A549 treated with CORT108297 at 1 μM for 4 hours (cell line): ENCODE results near the gene DNAH11. TPM values are rescaled to one million over a fixed set of nuclear protein-coding genes. Genes with fewer than 3 reads are reported as not detected.

ENCODE experiments used
- total RNA-seq: library from RNA; stranded (reverse); fragments of 200-300 nt; extraction: Qiagen RNA extraction; gene quantifications from 5 replicates; pipeline ENCODE4 v1.2.3, GENCODE V29; 2022

DNAH11 gene, protein sequence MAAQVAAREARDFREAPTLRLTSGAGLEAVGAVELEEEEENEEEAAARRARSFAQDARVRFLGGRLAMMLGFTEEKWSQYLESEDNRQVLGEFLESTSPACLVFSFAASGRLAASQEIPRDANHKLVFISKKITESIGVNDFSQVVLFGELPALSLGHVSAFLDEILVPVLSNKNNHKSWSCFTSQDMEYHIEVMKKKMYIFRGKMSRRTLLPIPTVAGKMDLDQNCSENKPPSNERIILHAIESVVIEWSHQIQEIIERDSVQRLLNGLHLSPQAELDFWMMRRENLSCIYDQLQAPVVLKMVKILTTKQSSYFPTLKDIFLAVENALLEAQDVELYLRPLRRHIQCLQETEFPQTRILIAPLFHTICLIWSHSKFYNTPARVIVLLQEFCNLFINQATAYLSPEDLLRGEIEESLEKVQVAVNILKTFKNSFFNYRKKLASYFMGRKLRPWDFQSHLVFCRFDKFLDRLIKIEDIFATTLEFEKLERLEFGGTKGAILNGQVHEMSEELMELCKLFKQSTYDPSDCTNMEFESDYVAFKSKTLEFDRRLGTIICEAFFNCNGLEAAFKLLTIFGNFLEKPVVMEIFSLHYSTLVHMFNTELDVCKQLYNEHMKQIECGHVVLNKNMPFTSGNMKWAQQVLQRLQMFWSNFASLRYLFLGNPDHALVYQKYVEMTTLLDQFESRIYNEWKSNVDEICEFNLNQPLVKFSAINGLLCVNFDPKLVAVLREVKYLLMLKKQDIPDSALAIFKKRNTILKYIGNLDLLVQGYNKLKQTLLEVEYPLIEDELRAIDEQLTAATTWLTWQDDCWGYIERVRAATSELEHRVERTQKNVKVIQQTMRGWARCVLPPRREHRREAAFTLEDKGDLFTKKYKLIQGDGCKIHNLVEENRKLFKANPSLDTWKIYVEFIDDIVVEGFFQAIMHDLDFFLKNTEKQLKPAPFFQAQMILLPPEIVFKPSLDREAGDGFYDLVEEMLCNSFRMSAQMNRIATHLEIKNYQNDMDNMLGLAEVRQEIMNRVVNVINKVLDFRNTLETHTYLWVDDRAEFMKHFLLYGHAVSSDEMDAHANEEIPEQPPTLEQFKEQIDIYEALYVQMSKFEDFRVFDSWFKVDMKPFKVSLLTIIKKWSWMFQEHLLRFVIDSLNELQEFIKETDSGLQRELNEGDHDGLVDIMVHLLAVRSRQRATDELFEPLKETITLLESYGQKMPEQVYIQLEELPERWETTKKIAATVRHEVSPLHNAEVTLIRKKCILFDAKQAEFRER (N-terminal part only)
- total RNA-seq: 0.12 to 0.37 TPM (median 0.15 TPM) in 5 replicates

DNA sequence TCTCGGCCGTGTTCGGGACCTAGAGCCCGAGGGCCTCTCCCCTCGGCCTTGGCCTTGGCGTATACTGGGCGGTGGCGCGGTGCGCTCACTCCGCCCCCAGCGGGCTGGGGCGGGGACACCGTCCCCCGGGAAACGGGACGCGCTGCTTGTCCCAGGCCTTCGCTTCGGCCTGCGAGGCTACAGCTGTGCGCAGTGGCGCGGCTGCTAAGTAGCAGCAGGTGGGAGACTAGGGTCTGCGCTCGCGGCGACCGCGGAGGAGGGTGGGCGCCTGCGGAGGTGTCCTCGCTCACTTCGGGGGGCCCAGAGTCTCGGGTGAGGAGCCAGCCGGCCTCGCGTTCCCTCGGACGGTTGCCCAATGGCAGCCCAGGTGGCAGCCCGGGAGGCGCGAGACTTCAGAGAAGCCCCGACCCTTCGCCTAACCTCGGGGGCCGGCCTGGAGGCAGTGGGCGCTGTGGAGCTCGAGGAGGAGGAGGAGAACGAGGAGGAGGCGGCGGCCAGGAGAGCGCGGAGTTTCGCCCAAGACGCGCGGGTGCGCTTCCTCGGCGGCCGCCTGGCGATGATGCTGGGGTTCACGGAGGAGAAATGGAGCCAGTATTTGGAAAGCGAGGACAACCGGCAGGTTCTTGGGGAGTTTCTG, at the start of gene DNAH11:
Gene DNAH11 (plus strand): TSS at position 149 of the 637 bp plus-strand sequence. CDS start 207 bp downstream, at position 356.

DNA sequence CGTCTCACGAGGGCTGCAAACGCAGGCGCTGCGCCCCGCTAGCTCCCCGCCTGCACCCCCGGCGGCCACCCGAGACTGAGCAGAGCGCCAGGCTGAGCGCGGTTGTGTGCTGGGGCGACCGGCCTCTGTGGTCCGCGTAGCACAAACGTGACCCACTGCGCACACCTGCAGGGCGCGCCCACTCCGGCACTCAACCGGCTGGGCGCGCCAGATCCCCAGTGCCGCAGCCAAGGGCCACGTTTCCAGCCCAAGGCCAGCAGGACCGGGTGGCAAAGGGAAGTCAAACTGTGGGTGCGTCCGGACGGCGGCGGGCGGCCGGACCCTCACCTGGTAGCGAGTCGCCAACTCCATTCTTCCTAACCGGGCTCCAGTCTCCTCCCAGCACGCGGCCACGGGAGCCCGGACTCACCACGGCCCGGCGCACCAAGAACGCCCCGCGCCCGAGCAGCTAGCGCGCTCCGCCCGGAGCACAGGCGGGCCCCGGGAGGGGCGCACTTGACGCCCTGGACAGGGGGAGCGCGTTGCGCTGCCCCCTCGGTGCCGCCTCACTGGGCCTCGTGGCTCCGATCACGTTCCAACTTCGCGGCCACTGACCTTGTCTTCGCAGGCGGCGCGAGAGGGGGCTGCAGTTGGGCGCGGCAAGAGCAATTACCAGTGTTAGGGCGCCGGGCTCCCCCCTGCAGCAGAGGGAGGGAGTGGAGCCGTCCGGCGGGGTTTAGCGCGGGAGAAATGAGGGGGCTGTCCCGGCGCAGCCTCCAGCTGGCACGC, 402.8 kb downstream of the DNAH11 start, which contains the start of gene CDCA7L:
Gene CDCA7L (minus strand): TSS at position 446 of the 768 bp plus-strand sequence. CDS start 95 bp downstream, at position 351.

Other genes starting within 250 kb of the DNAH11 start
- 0.87 to 1.4 TPM (median 1.2 TPM) in 5 replicates for gene SP4, start 115.0 kb upstream of the DNAH11 start, total RNA-seq